Endodermal cell (in vitro differentiated cells): ENCODE results near the gene SLC17A9. TPM values are rescaled to one million over a fixed set of nuclear protein-coding genes. Genes with fewer than 3 reads are reported as not detected.

Experiments
- DNase-seq: peaks from one replicate; pipeline ENCODE4 v3.0.0-alpha.2; 2017
- H3K27ac ChIP-seq: 2 replicates; pipeline ENCODE4 v1.5.1; 2013; ENCODE audit warnings: mild to moderate bottlenecking, low read depth, low read length, moderate library complexity
- H3K27me3 ChIP-seq: 2 replicates; pipeline ENCODE4 v1.6.1; 2013; ENCODE audit warnings: mild to moderate bottlenecking, low read length, moderate library complexity; ENCODE audit not compliant: insufficient read depth, control insufficient read depth, poor library complexity, severe bottlenecking
- H3K36me3 ChIP-seq: 2 replicates; pipeline ENCODE4 v1.7.0; 2013; ENCODE audit warnings: mild to moderate bottlenecking, low read length, moderate library complexity; ENCODE audit not compliant: control insufficient read depth, insufficient read depth
- H3K4me1 ChIP-seq: one replicate; pipeline ENCODE4 v1.7.0; 2013; ENCODE audit warnings: low read length; ENCODE audit not compliant: control insufficient read depth, insufficient read depth
- H3K4me3 ChIP-seq: 2 replicates; pipeline ENCODE4 v1.5.1; 2013; ENCODE audit warnings: mild to moderate bottlenecking, low read length, moderate library complexity
- H3K9ac ChIP-seq: 2 replicates; pipeline ENCODE4 v1.6.1; 2013; ENCODE audit warnings: mild to moderate bottlenecking, low read length, moderate library complexity; ENCODE audit not compliant: poor library complexity, severe bottlenecking; ENCODE audit errors: extremely low read depth
- H3K9me3 ChIP-seq: 2 replicates; pipeline ENCODE4 v1.6.1; 2013; ENCODE audit warnings: mild to moderate bottlenecking, low read length, moderate library complexity; ENCODE audit not compliant: control insufficient read depth
- H3K27ac Mint-ChIP-seq: 2 replicates; pipeline ENCODE4 v1.8.0; 2020; ENCODE audit warnings: mixed read lengths
- H3K27me3 Mint-ChIP-seq: 2 replicates; pipeline ENCODE4 v1.8.0; 2021; ENCODE audit warnings: mild to moderate bottlenecking, mixed read lengths; ENCODE audit not compliant: insufficient read depth
- H3K36me3 Mint-ChIP-seq: 2 replicates; pipeline ENCODE4 v1.8.0; 2020; ENCODE audit warnings: low read depth, mixed read lengths
- H3K4me1 Mint-ChIP-seq: 2 replicates; pipeline ENCODE4 v1.8.0; 2020; ENCODE audit warnings: mixed read lengths
- H3K4me3 Mint-ChIP-seq: 2 replicates; pipeline ENCODE4 v1.8.0; 2020; ENCODE audit warnings: mild to moderate bottlenecking, moderate library complexity, mixed read lengths
- H3K9me3 Mint-ChIP-seq: 2 replicates; pipeline ENCODE4 v1.8.0; 2020; ENCODE audit warnings: mild to moderate bottlenecking, mixed read lengths
- CTCF ChIP-seq: fragments of 200-600 bp; sonication (generic); conservative IDR thresholded peaks from 2 replicates; pipeline ENCODE4 v1.5.0; 2021; ENCODE audit warnings: antibody characterized with exemption, mild to moderate bottlenecking
- WGBS, 2 experiments: methylation state at CpG; one replicate each; pipeline versions ENCODE4 v1.1.5 to v1.1.7; 2013; ENCODE audit warnings: missing lambda C conversion rate in 2 of 2, mixed read lengths in 1 of 2; ENCODE audit not compliant: insufficient coverage in 1 of 2, insufficient read length in 1 of 2; 5-methylcytosine and 5-hydroxymethylcytosine counted together
- total RNA-seq, 2 donors: library from RNA; stranded (reverse); fragmentation: NEBNext Ultra II Directional in 1 of 2; extraction: Animal tissue kit (Norgen Biotek cat#: 25700) in 1 of 2; gene quantifications; 2 replicates in 1 of 2; 3 replicates in 1 of 2; pipeline ENCODE4 v1.2.1, GENCODE V29; 2021

Gene SLC17A9
- total RNA-seq, 2 donors from 2014 or later: 8.9 to 10.2 TPM

GRCh38 chr20:62928246-62928939, 24.1 kb upstream of the SLC17A9 start:
- Mint-ChIP-seq H3K27me3 (no peaks in the 10 kb centered on the region), H3K4me1 (peaks cover 37% of the 10 kb centered on the region), H3K4me3 (peak overlapping the region; percentile 91), H3K36me3 (peaks cover 6% of the 10 kb centered on the region), H3K9me3 (no peaks in the 10 kb centered on the region), H3K27ac (peak overlapping the region; percentile 99)
- no peak for TF ChIP-seq CTCF
- Histone ChIP-seq H3K36me3 (peaks cover 15% of the 10 kb centered on the region), H3K27ac (peak overlapping the region; percentile 66), H3K9ac (peak overlapping the region; percentile 92), H3K4me3 (peak overlapping the region; percentile 90), H3K27me3 (no peaks in the 10 kb centered on the region), H3K4me1 (peaks cover 9% of the 10 kb centered on the region), H3K9me3 (no peaks in the 10 kb centered on the region)
- WGBS, 2 experiments: 33 to 45% methylated on average over 5 to 14 of the region's 14 CpGs
- DNase-seq: peak; percentile 89

GRCh38 chr20:62929051-62929538, 23.4 kb upstream of the SLC17A9 start:
- no peaks in the 10 kb centered on the region for H3K27me3 ChIP-seq
- peak; percentile 96 for DNase-seq
- no peaks in the 10 kb centered on the region for H3K27me3 Mint-ChIP-seq
- peak overlapping the region; percentile 99 for H3K27ac Mint-ChIP-seq
- no peak for TF ChIP-seq CTCF
- no peaks in the 10 kb centered on the region for H3K9me3 Mint-ChIP-seq
- H3K9ac ChIP-seq: peak overlapping the region; percentile 92
- 4 to 28% methylated on average over 15 to 44 of the region's 44 CpGs for WGBS, 2 experiments
- peak overlapping the region; percentile 66 for H3K27ac ChIP-seq
- peaks cover 22% of the 10 kb centered on the region for H3K36me3 ChIP-seq
- peaks cover 9% of the 10 kb centered on the region for H3K4me1 ChIP-seq
- peaks cover 35% of the 10 kb centered on the region for H3K4me1 Mint-ChIP-seq
- H3K9me3 ChIP-seq: no peaks in the 10 kb centered on the region
- H3K36me3 Mint-ChIP-seq: peaks cover 6% of the 10 kb centered on the region
- peak overlapping the region; percentile 90 for H3K4me3 ChIP-seq
- H3K4me3 Mint-ChIP-seq: peak overlapping the region; percentile 91

GRCh38 chr20:62931464-62931863, 21.0 kb upstream of the SLC17A9 start:
- Histone ChIP-seq H3K36me3 (peaks cover 39% of the 10 kb centered on the region), H3K9ac (no peak overlapping the region), H3K4me1 (peaks cover 9% of the 10 kb centered on the region), H3K4me3 (no peak overlapping the region), H3K9me3 (no peaks in the 10 kb centered on the region), H3K27me3 (no peaks in the 10 kb centered on the region), H3K27ac (no peak overlapping the region)
- H3K4me1 Mint-ChIP-seq: peaks cover 27% of the 10 kb centered on the region
- H3K36me3 Mint-ChIP-seq: peaks cover 6% of the 10 kb centered on the region
- WGBS, 2 experiments: 91 to 96% methylated on average over 5 to 9 of the region's 9 CpGs
- H3K27ac Mint-ChIP-seq: no peak overlapping the region
- H3K27me3 Mint-ChIP-seq: no peaks in the 10 kb centered on the region
- H3K9me3 Mint-ChIP-seq: no peaks in the 10 kb centered on the region
- TF ChIP-seq CTCF: no peak
- no peak overlapping the region for H3K4me3 Mint-ChIP-seq
- peak; percentile 53 for DNase-seq
